NCI-H774 (cell line): ENCODE measurements around the gene CHIC2.

Experiments
- DNase-seq: peaks from one replicate; lab custom pipeline; 2025; lab: John Stamatoyannopoulos, UW

Gene CHIC2

GRCh38 chr4:54005475-54005874, 58.9 kb downstream of the CHIC2 start:
- DNase-seq, result no peak

GRCh38 chr4:54004463-54004862, 59.9 kb downstream of the CHIC2 start:
- DNase-seq, result no peak

- DNase-seq, result no peak
These were observed 62.6 kb downstream of the CHIC2 start for GRCh38 chr4:54001668-54002365.

- no peak for DNase-seq
These were observed 66.5 kb downstream of the CHIC2 start for GRCh38 chr4:53997898-53998297.

- no peak for DNase-seq
These were observed 69.9 kb downstream of the CHIC2 start for GRCh38 chr4:53994382-53995102.

- DNase-seq, result no peak
These were observed 71.6 kb downstream of the CHIC2 start for GRCh38 chr4:53992785-53993184.

GRCh38 chr4:53991821-53992220, 72.6 kb downstream of the CHIC2 start:
- DNase-seq, result no peak

- no peak for DNase-seq
These were observed 73.8 kb downstream of the CHIC2 start for GRCh38 chr4:53990641-53991040.

- DNase-seq, result no peak
These were observed 76.6 kb downstream of the CHIC2 start for GRCh38 chr4:53987761-53988171.

GRCh38 chr4:53986062-53986461, 78.3 kb downstream of the CHIC2 start:
- DNase-seq, result no peak

- no peak for DNase-seq
These were observed 82.8 kb downstream of the CHIC2 start for GRCh38 chr4:53981567-53981966.

GRCh38 chr4:53981066-53981465, 83.3 kb downstream of the CHIC2 start:
- DNase-seq, result no peak

GRCh38 chr4:53974561-53974960, 89.8 kb downstream of the CHIC2 start:
- DNase-seq, result no peak

GRCh38 chr4:53967986-53968385, 96.4 kb downstream of the CHIC2 start:
- DNase-seq, result no peak

- DNase-seq, result peak; percentile 77
These were observed 100.6 kb downstream of the CHIC2 start for GRCh38 chr4:53963781-53964180.

GRCh38 chr4:53963336-53963735, 101.1 kb downstream of the CHIC2 start:
- no peak for DNase-seq

GRCh38 chr4:53962516-53963225, 101.7 kb downstream of the CHIC2 start:
- DNase-seq, result no peak

- no peak for DNase-seq
These were observed 103.1 kb downstream of the CHIC2 start for GRCh38 chr4:53961351-53961750.

GRCh38 chr4:53960843-53961242, 103.6 kb downstream of the CHIC2 start:
- DNase-seq, result no peak
